ENCODE measurements around the gene ANO8. TPM values are rescaled to one million over a fixed set of nuclear protein-coding genes. Genes with fewer than 3 reads are reported as not detected.
A peak's percentile ranks its signal among the peaks of the same experiment; 100 is the strongest.

Gene ANO8
- total and polyA plus RNA-seq, 7 donors: 1.5 to 14.3 (median 11.9) TPM

DNA sequence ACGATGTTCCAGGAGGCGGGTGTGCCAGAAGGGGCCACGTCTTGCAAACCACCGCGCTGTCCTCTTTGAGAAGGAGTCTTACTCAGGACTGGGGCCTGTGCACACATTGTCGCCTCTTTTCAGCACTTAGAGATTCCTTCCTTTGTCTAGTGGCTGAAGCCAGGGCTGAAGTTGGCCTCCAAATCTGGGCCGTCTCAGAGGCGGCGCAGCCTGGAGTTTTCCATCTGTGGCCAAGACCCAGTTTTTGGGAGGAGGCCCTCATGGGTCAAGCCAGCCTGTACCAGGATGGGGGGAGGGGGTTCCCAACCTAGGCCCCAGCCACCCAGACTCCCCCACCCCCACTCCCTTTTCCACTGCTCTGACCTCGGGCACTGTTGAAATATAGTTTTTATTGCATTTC, 11.8 kb downstream of the ANO8 start:
- WGBS, 3 donors: 62 to 76% (median 68%) methylated on average over 10 of the region's 10 CpGs
- no peak for ATAC-seq

DNA sequence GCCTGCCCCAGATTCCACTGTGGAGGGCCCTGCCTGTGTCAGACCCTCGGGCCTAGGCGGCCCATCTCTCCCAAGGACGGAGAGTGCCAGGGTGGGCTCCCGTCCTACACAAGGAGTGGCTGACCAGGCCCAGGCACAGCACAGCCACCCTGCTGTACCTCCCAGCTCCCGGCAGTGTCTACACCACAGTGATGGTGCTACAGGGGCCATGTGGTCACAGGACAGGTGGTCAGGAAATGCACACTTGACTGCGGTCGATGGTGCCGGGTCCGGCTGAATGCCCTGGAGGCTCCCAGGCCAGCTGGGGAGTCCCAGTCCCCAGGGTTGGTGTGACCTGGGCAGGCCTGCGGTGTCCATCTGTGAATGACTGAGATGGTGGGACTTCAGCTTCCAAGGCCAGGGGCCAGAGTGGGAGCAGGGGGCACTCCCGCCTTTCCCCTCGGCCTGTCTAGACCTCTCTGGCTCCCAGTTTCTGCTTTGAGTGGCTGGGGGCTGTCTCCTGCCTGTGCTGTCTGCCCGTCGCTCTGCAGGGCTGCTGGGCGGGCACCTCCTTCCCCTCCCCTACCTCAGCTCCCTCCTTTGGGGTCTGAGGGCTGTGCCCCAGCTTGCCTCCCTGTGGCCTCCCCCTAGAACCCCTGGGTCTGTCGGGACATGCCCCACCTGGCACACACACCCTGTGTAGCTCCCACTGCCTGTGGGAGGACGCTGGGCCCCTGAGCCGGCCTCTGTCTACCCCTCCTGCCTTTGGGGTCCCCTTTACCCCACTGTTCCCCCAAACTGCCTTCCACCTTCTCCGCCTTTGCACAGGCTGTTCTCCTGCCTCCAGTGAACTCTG, 12.8 kb downstream of the ANO8 start:
- peaks cover 3 to 59% of the 10 kb centered on the region in 2 donors for H3K36me3 ChIP-seq (ENCODE audit: insufficient read depth in 1 of 2, low read depth in 1 of 2)
- WGBS, 3 donors: 86 to 89% (median 86%) methylated on average over 17 to 19 of the region's 19 CpGs
- DNase-seq: no peak

More for the DNA sequence above, 11.8 kb downstream of the ANO8 start:
- Histone ChIP-seq H3K4me3 (no peak overlapping the region), H3K9me3 (no peaks in the 10 kb centered on the region), H3K27me3 (ENCODE audit: insufficient read depth in 3 of 3, low read length in 2 of 3) (no peaks in the 10 kb centered on the region), H3K4me1 (no peaks in the 10 kb centered on the region), H3K36me3 (ENCODE audit: insufficient read depth in 1 of 2, low read depth in 1 of 2) (peaks cover 3 to 60% of the 10 kb centered on the region in 2 donors), H3K27ac (no peak overlapping the region)
- no peak for DNase-seq
- intact Hi-C loops (cut with DNase I): no loop called here
- TF ChIP-seq, protein P1, sequence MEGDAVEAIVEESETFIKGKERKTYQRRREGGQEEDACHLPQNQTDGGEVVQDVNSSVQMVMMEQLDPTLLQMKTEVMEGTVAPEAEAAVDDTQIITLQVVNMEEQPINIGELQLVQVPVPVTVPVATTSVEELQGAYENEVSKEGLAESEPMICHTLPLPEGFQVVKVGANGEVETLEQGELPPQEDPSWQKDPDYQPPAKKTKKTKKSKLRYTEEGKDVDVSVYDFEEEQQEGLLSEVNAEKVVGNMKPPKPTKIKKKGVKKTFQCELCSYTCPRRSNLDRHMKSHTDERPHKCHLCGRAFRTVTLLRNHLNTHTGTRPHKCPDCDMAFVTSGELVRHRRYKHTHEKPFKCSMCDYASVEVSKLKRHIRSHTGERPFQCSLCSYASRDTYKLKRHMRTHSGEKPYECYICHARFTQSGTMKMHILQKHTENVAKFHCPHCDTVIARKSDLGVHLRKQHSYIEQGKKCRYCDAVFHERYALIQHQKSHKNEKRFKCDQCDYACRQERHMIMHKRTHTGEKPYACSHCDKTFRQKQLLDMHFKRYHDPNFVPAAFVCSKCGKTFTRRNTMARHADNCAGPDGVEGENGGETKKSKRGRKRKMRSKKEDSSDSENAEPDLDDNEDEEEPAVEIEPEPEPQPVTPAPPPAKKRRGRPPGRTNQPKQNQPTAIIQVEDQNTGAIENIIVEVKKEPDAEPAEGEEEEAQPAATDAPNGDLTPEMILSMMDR (IDR thresholded peaks at IDR 0.05): no peak

DNA sequence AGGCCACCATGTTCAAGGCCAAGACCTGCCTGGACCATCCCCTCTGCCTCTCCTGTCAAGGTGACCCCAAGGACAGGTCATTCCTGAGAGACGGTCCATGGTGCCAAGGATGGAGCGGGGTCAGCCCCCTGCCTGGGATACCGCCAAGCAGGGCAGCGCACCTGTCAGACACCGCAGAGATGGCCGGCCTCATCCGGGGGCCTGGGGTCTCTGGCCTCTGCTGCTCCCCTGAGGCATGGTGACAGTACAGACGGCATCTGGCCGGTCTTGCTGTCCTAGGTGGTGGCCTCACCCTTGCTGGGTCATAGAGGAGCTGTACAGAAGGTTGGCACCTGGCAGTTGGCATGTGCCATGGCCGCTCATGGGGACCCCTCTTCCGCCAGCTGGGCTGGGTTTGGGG, 14.2 kb downstream of the ANO8 start:
- TF ChIP-seq, protein P1 (IDR thresholded peaks at IDR 0.05): no peak
- Histone ChIP-seq H3K4me1 (no peaks in the 10 kb centered on the region), H3K27ac (no peak overlapping the region), H3K4me3 (no peak overlapping the region), H3K9me3 (no peaks in the 10 kb centered on the region), H3K27me3 (ENCODE audit: insufficient read depth in 3 of 3, low read length in 2 of 3) (no peaks in the 10 kb centered on the region), H3K36me3 (ENCODE audit: insufficient read depth in 1 of 2, low read depth in 1 of 2) (peaks cover 3 to 67% of the 10 kb centered on the region in 2 donors)
- intact Hi-C loops (cut with DNase I): no loop called here
- no peak for DNase-seq
- 73 to 80% (median 74%) methylated on average over 11 of the region's 11 CpGs for WGBS, 3 donors
- no peak for ATAC-seq

More for the DNA sequence above, 12.8 kb downstream of the ANO8 start:
- no peak overlapping the region for H3K4me3 ChIP-seq
- H3K27ac ChIP-seq: no peak overlapping the region
- H3K4me1 ChIP-seq: no peaks in the 10 kb centered on the region
- H3K27me3 ChIP-seq (ENCODE audit: insufficient read depth in 3 of 3, low read length in 2 of 3): no peaks in the 10 kb centered on the region
- H3K9me3 ChIP-seq: no peaks in the 10 kb centered on the region
- intact Hi-C loops (cut with DNase I): no loop called here
- TF ChIP-seq, protein P1 (IDR thresholded peaks at IDR 0.05): no peak
- ATAC-seq: peak in 1 of 4 donors; percentile 15

DNA sequence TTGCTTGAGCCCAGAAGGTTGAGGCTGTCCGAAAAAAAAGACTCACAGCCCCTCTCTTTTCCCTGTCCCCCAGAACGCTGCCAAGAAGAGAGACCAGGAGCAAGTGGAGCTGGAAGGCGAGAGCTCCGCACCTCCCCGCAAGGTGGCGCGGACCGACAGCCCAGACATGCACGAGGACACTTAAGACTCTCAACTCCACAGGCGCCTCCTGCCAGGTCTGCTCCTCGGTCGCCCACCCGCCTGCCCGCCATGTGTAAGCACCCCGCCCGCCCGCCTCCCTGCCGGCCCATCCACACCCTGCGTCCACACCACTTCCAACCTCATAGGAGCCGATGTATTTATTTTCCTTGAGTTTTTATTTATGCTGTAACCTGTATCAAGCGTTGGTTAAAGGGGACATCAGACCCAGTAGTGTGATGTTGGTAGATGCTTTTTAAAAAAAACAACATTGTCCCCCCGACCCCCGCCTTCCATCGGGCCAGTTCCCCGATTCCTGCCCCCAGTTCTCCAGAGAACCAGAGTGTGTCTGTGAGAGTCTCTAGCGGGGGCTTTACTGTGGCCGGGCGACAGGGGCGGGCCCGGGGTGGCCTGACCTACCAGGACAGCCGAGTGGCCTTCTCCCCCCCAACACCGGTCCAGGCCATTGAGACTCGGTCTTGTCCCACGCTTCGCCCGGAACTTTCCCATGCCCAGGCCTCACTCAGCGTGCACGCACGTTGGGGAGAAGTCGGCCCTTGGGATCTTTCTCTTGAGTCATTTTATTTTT, 15.0 kb downstream of the ANO8 start:
- intact Hi-C loops (cut with DNase I): no loop called here
- DNase-seq (no peak), ATAC-seq (no peak)
- 89 to 93% (median 93%) methylated on average over 40 of the region's 40 CpGs for WGBS, 3 donors
- no peaks in the 10 kb centered on the region for H3K9me3 ChIP-seq
- no peaks in the 10 kb centered on the region for H3K27me3 ChIP-seq (ENCODE audit: insufficient read depth in 3 of 3, low read length in 2 of 3)
- no peak overlapping the region for H3K27ac ChIP-seq
- H3K36me3 ChIP-seq (ENCODE audit: insufficient read depth in 1 of 2, low read depth in 1 of 2): peaks cover 3 to 68% of the 10 kb centered on the region in 2 donors
- TF ChIP-seq, protein P1 (IDR thresholded peaks at IDR 0.05): no peak
- H3K4me3 ChIP-seq: no peak overlapping the region
- no peaks in the 10 kb centered on the region for H3K4me1 ChIP-seq

Measured in psoas muscle (tissue), 8 donors.